Right kidney (tissue), 1 donor: ENCODE results near the gene TSPAN5.

Experiments
- DNase-seq: peaks from one replicate; pipeline ENCODE4 v3.0.0-alpha.2; 2016

Gene TSPAN5

GRCh38 chr4:98646422-98646821, 12.0 kb downstream of the TSPAN5 start:
- no peak for DNase-seq

GRCh38 chr4:98645527-98645926, 12.9 kb downstream of the TSPAN5 start:
- DNase-seq: no peak

GRCh38 chr4:98643755-98644154, 14.7 kb downstream of the TSPAN5 start:
- no peak for DNase-seq

- DNase-seq: no peak
Observed at GRCh38 chr4:98642991-98643426, 15.4 kb downstream of the TSPAN5 start.

- DNase-seq: no peak
Observed at GRCh38 chr4:98641906-98642668, 16.3 kb downstream of the TSPAN5 start.

GRCh38 chr4:98641376-98641775, 17.0 kb downstream of the TSPAN5 start:
- no peak for DNase-seq

GRCh38 chr4:98639523-98639922, 18.9 kb downstream of the TSPAN5 start:
- no peak for DNase-seq

GRCh38 chr4:98639108-98639507, 19.3 kb downstream of the TSPAN5 start:
- DNase-seq: no peak

- no peak for DNase-seq
Observed at GRCh38 chr4:98638661-98639060, 19.8 kb downstream of the TSPAN5 start.

- no peak for DNase-seq
Observed at GRCh38 chr4:98634061-98634460, 24.4 kb downstream of the TSPAN5 start.

- no peak for DNase-seq
Observed at GRCh38 chr4:98633159-98633558, 25.3 kb downstream of the TSPAN5 start.

- DNase-seq: no peak
Observed at GRCh38 chr4:98632258-98632657, 26.2 kb downstream of the TSPAN5 start.

- DNase-seq: no peak
Observed at GRCh38 chr4:98631506-98631905, 26.9 kb downstream of the TSPAN5 start.

GRCh38 chr4:98630737-98631454, 27.5 kb downstream of the TSPAN5 start:
- no peak for DNase-seq

GRCh38 chr4:98627531-98628257, 30.7 kb downstream of the TSPAN5 start:
- no peak for DNase-seq

GRCh38 chr4:98626350-98626749, 32.1 kb downstream of the TSPAN5 start:
- DNase-seq: no peak

GRCh38 chr4:98625920-98626319, 32.5 kb downstream of the TSPAN5 start:
- no peak for DNase-seq

GRCh38 chr4:98625399-98625798, 33.0 kb downstream of the TSPAN5 start:
- DNase-seq: no peak

- DNase-seq: no peak
Observed at GRCh38 chr4:98624642-98625041, 33.8 kb downstream of the TSPAN5 start.

GRCh38 chr4:98624144-98624543, 34.3 kb downstream of the TSPAN5 start:
- DNase-seq: no peak

GRCh38 chr4:98623126-98623802, 35.1 kb downstream of the TSPAN5 start:
- no peak for DNase-seq

GRCh38 chr4:98620087-98620784, 38.2 kb downstream of the TSPAN5 start:
- no peak for DNase-seq
